GF-D8 (cell line): ENCODE measurements around the gene OR10G3.

Experiments used
- DNase-seq: peaks from one replicate; lab custom pipeline; 2025; lab: John Stamatoyannopoulos, UW

Gene OR10G3

DNA sequence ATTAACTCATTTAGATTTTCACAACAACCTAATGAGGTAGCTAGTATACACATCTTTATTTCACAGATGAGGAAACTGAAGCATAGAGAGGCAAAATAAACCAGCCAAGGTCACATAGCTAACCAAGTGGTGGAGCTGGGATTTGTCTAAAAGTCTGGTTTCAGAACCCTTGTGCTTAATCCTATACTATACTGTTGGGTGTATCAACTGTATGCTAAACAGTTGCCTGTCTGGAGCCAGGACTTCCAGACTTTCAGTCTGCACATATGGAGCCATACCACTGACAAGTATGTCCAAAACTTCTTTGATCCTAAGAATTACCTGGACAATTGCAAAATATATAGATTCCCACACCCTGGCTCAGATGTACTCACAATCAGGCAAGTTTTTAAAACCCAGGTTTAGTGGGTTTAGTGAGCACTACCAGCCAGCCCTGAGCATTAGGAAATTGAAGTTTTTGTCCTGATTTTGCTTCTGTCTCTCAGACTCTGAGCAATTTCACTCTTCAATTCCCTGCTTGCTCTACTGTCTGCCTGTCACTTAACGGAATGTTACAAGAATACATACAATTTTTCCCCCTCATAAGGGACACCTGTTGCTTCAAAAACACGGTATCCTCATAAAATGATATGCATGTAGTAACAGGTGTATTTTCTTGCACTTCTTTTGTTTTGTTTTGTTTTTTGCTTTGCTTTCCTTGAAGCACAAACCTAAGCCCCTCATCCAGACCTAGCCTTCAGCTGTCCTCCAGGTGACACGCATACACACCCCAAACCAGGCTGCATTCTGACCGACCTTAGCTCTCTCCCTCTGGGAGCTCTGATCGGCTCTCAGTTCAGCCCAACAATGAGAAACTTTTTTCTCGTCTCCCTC is 44.1 kb downstream of the OR10G3 start:
- no peak for DNase-seq

DNA sequence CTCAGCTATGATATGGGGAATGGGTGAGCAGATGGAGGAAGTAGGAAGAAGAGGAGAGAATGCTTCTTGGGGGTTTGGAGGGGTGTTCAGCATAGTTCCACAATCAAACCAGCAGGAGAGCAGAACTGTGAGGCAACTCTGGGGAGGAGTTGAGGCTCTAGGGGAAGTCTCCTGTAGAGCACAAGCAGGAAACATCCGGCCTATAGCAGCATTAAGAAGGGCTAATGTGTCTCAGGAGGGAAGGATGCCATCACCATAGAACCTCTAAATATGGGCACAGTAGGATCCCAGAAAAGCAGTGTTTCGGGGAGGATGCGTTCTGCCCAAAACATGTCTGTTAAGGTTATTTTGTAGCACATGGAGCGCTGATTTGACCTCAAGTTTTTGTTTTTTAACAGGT is 45.3 kb downstream of the OR10G3 start:
- DNase-seq = no peak

DNA sequence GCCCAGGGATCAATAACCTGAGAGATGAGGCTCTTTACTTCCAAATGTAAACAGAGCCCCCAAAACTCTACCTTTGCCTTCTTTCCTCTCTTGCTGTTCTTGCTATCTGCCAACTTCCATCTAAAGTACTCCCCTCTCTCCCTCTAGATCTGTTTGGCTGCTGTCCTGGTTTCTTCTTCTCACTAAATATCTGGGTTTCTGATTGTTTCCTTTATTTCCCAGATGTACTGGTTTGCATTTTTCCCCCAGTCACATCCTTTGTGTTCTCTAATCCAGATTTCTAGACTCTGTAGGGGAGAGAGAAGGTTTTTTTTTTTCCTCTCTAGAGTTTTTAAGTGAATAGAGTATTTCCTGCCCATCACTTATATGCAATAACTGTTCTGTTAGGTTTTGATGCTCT is 46.6 kb downstream of the OR10G3 start:
- DNase-seq = no peak

DNA sequence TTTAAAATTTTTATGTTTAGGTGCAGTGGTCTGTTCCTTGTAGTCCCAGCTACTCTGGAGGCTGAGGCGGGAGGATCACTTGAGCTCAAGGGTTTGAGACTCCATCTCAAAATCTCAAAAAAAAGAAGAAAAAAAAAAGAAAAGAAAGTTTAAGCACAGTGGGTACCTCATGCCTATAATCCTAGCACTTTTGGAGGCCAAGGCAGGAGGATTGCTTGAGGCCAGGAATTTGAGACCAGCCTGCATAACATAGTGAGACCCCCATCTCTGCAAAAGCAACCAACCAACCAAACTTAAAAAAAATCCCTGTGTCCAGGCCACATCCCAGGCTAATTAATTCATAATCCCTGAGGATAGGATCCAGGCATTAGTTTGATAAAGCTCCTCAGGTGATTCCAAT is 50.4 kb downstream of the OR10G3 start:
- no peak for DNase-seq

DNA sequence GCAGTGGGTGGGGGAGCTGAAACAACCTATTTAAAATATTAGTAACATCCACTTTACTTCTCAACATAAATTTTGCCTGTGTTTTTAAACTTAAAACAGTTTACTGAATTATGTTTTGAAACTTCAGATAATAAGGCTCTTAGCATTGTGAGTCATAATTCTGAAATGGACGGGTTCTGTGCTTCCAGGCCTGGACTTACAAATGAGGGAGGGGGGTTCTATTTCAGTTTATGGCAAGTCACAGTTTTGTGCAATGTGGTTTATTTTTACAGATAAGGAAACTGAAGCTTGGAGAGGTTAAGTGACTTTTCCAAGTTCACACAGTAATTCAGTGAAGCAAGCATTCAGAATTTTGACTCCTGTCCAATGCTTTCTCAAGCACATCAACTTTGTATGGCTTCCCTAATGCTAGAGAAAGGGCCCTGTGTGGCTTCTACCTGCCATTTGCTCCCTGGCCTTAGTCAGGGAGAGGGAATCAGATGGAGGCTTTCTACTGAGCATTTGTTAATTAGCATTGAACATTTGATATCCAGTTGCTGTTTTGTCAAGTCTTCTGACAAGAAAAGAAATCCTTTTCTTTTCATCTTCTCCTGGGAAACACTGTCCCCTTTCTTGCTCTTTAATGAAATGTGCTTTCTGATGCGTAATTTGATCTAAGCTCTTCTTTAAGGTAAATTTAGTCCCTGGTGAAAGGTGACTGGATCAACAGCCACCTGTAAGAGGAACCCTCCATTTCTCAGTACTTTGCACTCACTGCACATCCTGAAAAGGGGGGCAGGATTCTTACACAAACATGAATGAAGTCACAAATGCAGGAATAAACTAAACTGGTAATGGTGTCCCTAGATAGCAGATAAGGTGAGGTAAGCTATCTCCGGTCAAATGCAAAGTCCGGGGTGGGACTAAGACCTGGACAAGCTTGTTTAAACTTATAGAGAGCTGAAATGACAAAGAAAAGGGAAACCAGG is 51.2 kb downstream of the OR10G3 start:
- no peak for DNase-seq

DNA sequence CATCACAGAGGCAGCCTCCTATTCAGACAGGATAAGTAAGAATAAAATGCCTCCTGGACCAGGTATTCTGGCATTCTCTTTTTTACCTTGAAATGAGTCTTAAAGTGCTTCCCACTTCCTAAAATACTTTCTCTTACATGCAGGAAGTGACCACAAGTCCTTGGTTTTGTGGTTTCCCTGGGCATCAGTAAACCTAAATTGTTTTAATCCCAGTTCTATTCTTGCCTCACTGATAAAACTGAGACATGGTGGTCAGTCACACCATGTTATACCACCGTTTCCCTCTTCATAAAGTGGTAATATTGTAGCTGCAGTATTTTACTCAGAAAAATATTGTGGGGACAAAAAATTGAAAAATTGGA is 52.6 kb downstream of the OR10G3 start:
- DNase-seq = no peak

DNA sequence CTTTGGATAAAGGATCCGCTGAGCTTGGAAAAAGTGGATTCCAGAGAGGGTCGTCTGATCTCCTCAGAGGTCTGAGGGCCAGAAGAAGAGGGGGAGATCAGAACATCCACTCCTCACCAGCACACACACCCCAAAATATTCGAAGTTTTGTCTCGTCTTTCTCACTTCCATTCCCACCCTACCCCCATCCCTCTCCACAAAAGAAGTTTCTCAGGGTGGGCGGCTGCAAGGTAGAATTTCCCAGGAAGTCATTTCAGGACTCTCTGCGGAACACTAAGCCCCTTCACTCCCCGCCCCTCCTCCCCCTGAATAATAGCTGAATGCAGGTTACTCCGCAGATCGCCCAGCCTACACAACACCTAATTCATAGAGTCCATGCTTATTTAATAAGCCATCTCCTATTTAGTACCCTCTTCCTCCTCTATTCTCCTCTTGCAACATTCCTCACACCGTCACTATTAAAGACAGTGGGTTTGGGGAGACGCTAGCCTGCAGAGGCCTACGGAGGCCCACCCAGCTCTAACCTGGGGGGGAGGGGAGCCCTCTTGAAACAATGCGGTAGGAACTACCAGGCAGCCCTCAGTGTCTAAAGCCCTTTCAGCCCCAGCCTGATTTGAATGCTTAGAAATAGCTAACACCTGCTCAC is 53.1 kb downstream of the OR10G3 start:
- DNase-seq = no peak

DNA sequence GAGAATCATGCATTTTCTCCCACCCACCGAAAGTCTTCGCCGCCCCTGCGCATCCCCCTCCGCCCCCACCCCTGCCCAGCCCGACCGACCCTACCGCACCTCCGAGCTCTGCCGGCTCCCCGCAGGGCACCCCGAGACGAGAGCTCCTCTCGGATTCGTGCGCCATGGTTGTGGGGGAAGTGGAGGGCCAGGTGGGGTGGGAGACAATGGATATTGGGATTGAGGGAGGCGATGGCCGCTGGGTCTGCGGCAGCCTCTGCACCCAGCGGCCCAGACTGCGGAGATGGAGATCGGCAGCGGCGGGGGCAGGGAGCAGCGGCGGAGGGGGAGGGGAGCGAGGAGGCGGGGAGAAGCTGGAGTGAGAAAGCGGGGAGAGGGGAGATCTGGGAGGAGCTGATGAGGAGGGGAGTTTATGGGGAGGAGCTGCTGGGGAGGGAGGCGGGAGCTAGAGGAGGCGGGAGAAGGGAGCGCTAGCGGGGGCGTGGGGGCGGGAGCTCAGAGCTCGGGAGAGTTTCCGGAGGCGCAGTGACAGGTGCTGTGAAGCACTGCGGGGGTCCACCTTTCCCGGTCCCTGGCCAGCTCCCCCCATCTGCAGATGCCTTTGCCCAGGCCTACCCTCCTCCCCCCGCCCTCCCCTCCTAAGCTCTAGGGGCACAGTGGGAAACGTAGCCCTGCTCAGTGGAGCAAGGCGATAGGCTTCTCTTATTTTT is 53.8 kb downstream of the OR10G3 start, which contains the start of gene SALL2:
Gene SALL2, minus strand, starts transcription at position 385 of the 710 bp plus-strand sequence. Its CDS starts 219 bp downstream, at position 166.
- no peak for DNase-seq

DNA sequence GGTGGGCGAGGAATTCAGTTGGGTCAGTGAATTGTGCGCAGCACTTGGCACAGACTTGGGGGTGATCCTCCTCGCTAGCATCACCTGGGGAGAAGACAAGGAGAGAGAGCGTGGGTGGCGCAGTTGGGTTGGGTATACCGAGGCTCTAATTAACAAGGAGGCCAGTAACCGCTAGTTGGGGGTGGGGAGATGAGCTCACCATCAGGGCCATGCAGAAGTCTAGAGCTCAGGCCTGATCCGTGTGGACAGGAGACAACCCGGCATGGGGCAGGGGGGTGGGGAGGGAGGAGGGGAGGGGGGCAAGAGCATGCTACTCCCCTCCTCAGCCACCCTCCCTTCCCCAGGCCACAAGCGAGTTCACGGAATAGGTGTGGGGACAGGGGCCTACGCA is 54.3 kb downstream of the OR10G3 start:
- DNase-seq = no peak

DNA sequence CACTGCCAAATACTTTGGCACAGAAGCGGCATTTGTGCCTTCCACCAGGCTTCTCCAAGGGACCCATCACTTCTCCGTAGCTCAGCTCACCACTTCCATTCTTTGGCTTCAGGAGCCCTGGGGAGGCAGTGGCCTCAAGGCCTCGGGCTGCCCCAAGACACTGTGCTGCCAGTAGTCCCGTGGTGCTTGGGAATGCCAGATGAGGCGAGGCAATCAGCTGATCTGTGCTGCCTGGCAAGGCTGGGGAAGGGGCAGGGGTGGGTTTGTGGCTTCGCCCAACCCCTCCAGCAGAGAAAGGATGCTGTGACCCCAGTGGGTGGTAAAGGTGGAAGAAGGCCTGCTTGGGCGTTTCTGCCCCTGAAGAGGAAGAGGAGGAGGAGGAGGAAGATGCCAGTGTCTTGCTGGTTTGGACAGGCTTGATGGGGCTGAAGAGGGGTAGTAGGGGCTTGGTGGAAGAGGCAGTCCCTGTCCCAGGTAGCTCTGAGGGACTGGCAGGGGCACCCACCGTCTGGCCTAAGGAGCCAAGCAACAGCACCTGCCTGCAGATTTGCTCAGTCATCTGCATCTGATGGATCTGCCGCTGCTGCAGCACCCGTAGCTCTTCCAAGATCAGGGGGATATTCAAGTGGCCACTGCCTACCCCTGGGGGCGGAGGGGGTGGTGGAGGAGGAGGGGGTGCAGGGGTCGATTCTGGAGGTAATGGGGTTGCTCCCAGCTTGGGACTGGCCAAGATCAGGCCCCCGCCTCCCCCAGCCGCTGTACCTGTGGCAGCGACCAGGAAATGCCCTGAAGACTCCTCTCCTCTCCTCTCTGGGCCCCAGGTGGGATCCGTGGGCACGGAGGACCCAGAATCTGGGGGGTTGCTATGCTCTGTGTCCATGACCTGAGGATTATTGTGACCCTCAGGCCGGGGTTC is 55.0 kb downstream of the OR10G3 start:
- DNase-seq = no peak

DNA sequence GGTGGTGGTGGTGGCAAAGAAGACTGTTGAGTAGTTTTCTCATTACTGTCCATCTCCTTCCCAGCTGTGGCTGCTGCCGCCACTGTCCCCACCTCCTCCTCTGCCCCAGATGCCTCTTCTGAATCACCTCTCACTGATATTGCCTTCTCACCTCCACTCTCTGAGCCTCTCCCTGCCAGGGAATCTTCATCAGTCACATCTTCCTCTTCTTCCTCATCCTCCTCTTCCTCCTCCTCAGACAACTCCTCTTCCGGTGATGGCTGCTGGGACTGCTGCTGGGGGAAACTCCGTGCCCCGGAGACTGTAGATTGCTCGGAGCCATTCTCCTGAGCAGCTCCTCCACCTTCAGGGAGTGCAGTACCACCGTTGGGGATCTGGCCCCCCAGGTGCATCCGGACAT is 56.7 kb downstream of the OR10G3 start:
- no peak for DNase-seq

DNA sequence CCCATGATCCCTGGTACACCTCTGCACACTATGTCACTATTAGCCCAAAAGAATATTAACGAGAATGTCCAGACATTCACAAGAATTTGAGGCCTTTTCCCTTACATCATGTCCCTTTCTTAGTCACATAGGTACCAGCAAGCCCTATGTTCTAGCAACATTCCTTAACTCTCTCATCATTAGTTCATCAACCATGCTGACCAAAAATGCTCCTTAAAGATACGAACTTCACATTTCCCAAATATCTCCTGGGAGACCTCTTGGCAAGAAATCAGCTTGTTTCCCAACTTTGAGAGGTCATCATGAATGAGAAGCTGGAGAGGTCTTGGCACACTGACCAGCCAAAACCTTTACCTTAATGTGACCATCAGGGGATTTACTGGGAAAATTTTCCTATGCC is 58.4 kb downstream of the OR10G3 start:
- no peak for DNase-seq

DNA sequence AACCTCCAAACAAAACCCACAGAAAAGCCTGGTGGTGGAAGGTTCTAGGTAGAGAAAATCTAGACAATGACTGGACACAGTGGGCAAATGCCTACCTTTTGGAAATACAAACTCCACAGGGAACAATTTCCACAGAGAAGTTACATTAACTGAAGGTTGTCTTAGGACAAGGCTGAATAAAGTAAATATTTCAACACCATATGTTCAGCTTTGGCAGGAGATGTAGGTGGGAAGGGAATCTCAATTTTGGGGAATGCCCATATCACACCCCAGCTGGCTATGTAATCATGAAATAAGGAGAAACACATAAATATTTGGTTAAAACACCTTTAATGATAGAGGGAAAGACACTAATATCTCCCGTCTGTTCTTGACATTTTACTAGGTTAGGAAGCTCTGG is 59.1 kb downstream of the OR10G3 start:
- no peak for DNase-seq

DNA sequence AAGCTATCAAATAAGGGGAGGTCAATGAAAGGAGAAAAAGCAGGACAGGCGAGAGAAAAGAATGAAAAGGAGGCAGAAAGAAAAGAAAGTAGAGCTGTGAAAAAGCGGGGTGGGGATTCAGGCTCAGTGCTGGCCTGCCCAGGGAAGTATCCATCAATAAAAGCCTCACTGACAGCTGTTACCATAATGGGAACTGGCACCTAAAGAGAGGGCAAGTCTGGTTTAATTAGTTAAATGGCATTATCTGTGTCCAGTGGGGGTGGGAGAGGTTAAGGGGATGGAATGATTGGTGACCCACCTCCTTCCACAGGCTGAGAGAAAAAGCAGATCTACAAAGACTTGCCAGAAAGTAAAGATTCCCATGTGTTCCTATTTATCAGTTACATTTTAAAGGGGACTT is 61.2 kb downstream of the OR10G3 start:
- DNase-seq = no peak
